GM12865 (cell line): ENCODE measurements around the gene CEP70.
"Not testable (repeated sequence)": the region's sequence is repeated elsewhere in the genome, so short reads cannot be mapped to it uniquely, and the experiment has no call there.

Source experiments
- DNase-seq: peaks from one replicate; pipeline ENCODE4 v3.0.0; 2010; ENCODE audit warnings: low read depth
- H3K4me3 ChIP-seq: 2 replicates; pipeline ENCODE4 v1.5.1; 2011; ENCODE audit warnings: mild to moderate bottlenecking, low read depth, low read length, control low read depth
- TF ChIP-seq, protein P1 (sequence below): IDR thresholded peaks from 2 replicates; pipeline ENCODE4 v1.5.1; 2011; ENCODE audit warnings: low read length, control low read depth, low read depth, inconsistent platforms; ENCODE audit not compliant: insufficient read depth; ENCODE audit errors: missing control alignments

CEP70 gene

DNA sequence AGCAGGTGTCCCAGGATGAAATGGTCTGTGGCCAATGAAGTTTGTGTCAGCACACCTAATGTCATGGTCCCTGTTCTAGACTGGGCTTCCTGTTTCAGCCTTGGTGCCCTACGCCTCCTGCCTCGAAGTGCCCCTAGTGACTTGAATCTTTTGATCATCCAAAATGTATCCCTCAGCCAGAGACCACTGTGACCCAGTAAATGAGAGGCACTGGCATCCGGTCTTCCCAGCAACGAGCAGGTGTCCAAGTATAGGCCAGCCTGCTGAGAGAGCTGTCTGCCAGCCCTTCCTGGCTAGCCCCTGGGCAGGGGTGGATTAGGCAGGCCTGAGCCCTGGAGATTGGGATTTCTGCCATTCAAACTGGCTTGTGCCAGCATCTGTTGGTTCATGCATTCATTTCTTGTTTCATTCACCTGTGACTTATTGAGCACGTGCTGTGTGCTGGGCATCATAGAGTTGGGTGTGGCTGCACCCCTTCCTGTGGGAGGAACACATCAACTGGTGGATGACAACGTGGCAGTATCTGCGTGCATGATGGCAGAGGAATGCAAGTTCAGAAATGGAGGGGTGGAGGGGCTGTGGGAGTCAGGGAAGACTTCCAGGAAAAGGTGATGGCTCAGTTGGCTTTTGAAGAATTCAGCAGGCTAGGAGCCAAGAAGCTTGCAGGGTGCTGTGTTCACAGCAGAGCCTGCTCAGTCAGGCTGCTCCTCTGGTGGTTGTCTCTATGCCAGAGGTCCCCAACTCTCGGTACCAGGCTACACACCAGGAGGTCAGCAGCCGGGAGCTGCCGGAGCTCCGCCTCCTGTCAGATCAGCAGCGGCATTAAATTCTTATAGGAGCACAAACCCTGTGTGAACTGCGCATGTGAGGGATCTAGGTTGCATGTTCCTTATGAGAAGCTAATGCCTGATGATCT, 138.0 kb downstream of the CEP70 start:
- H3K4me3 ChIP-seq: no peak overlapping the region
- TF ChIP-seq, protein P1, sequence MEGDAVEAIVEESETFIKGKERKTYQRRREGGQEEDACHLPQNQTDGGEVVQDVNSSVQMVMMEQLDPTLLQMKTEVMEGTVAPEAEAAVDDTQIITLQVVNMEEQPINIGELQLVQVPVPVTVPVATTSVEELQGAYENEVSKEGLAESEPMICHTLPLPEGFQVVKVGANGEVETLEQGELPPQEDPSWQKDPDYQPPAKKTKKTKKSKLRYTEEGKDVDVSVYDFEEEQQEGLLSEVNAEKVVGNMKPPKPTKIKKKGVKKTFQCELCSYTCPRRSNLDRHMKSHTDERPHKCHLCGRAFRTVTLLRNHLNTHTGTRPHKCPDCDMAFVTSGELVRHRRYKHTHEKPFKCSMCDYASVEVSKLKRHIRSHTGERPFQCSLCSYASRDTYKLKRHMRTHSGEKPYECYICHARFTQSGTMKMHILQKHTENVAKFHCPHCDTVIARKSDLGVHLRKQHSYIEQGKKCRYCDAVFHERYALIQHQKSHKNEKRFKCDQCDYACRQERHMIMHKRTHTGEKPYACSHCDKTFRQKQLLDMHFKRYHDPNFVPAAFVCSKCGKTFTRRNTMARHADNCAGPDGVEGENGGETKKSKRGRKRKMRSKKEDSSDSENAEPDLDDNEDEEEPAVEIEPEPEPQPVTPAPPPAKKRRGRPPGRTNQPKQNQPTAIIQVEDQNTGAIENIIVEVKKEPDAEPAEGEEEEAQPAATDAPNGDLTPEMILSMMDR: no peak
- no peak for DNase-seq

DNA sequence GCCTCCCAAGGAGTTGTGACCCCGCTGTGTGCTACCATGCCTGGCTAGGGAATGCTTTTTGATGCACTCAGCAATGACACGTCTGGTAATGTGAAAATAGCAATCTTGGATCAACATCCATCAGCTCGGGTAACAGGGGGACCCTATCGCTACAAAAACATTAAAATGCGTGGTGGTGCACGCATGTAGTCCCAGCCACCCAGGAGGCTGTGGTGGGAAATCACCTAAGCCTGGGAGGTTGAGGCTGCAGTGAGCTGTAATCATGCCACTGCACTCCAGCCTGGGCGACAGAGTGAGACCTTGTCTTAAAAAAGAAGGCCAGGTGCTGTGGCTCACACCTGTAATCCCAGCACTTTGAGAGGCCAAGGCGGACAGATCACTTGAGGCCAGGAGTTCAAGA, 140.1 kb downstream of the CEP70 start:
- H3K4me3 ChIP-seq, DNase-seq: not testable (repeated sequence)

DNA sequence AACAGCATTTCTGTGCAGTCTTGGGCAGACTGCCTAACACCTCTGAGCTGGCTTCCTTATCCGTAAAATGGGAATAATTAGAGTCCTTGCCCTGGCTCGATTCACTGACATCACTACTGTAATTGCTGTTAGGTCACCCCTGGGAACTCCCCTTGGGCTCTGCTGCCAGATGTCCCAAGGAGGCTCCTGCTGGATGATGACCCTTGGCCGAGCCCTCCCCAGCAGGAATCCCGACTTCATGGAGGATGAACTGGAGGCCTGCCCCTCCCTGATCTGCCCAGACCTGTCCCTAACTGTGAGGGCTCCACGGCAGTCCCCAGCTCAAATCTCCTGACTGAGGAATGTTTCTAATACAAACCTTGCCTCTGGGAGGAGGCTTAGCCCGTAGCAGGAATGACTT, 141.6 kb downstream of the CEP70 start:
- TF ChIP-seq, protein P1: no peak
- H3K4me3 ChIP-seq: no peak overlapping the region
- no peak for DNase-seq

DNA sequence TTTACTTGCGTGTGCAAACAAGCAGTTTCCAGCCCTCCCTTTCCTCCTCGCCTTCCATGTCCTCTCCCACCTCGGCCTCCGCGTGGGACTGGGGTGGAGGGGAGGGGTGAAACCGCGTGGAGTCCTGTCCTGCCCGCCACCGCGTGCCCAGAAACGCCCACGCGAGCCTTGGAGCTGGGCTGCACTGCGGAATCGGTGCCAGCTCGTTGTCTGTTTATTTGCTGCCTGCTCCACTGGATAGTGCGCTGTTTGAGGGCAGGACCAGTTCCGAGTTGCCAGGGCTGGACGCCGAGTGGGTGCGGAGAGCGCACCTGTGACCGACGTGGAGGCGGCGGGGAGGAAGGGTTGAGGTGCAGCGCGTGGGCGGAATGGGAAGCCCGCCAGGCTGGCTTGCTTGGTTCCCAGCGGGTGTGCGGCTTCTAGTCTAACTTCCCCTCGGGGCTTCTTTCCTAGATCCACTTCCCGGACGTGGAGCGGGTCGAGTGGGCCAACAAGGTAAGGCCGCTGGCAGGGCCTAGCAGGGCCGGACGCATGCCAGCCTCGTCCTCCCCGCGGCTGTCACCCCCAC, 142.4 kb downstream of the CEP70 start:
- TF ChIP-seq, protein P1: no peak
- H3K4me3 ChIP-seq: no peak overlapping the region

DNA sequence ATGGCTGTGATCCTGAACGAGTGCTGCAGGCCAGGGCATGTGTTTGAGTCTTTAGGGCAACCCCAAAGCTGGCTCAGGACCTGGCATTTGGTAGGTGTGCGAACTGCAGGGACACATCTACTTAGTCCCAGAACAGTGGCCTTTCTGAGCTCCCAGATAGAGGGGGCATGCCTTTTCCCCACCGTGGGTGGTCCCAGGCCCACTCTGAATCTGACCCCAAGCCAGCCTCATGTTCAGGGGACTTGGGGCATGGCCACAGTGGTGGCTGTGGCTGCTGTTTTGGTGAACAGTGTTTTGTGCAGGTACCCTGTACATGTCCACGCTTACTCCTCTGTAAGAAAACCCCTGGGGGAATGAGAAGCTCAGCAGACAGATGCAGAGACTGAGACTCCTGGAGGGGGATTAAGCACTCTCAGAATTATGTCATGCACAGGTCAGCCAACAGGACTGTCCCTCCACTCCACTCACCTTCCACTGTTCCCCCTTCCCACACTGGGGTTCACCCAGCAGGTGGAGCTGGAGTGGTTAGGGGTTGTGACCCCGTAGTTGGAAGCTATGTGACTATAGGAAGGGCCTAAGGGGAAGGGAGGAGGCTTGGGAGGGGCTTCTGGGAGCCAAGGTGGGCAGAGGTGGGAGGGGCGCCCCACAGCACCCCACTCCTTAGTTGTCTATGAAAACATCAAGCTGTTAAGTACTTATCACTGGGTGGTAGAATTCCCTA, 143.2 kb downstream of the CEP70 start:
- TF ChIP-seq, protein P1: no peak
- no peak for DNase-seq
- H3K4me3 ChIP-seq: no peak overlapping the region

More for the DNA sequence above, 142.4 kb downstream of the CEP70 start:
- no peak for DNase-seq

DNA sequence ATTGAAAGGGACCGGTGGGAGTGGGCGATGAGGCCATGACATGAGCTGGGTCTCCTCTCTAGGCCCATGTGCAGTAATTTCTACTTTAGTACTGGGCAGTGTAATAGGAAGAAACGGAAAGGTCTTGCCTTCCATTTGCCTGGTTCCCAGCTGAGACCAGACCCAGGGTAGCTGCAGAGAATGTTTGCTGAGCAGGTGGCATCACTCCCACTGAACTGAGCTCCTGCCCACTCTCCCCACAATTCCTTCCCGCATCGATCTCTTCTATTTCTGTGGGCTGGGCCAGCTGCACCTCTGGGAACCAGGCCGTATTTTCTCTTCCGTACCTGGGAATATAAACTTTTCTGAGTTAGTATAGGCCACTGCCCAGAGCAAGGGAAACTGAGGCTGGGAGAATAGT, 143.9 kb downstream of the CEP70 start:
- no peak overlapping the region for H3K4me3 ChIP-seq
- TF ChIP-seq, protein P1: no peak
- DNase-seq: no peak

DNA sequence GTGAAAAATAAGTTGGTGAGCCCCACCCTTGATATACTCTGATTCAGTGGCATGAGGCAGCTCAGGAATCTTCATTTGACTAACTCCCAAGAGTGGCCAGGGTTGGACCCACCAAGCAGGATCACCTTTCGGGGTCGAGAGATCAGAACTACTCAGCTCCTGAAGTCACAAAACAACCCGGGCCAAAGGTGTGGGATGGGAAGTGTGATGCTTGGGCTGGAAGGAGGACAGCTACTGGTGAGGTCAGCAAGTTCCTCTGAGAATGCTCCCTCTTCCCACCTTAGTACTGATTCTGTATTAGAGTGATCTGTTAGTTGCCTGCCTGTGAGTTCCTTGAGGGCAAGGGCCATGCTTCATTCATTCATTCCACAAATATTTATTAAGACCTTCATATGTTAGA, 144.6 kb downstream of the CEP70 start:
- no peak for DNase-seq
- TF ChIP-seq, protein P1: no peak
- H3K4me3 ChIP-seq: no peak overlapping the region
